HEK293 (cell line): ENCODE data around the gene TRMT1.

Experiments
- CTCF ChIA-PET: fragments of 350-600 bp; formaldehyde crosslinking; extraction: SDS; loops from one replicate; lab custom pipeline; 2021; ENCODE audit warnings: antibody characterized with exemption; lab: Yijun Ruan, JAX
- POLR2A ChIA-PET: fragments of 300-600 bp; formaldehyde crosslinking; extraction: SDS; loops from one replicate; lab custom pipeline; 2020; ENCODE audit warnings: antibody characterized with exemption, inconsistent platforms; lab: Yijun Ruan, JAX
- H3K27ac ChIP-seq: fragments of 200-500 bp; sonication (Bioruptor generic); 2 replicates; pipeline ENCODE4 v1.5.1; 2014; ENCODE audit warnings: low read depth, low read length, control low read depth, inconsistent platforms; ENCODE audit errors: extremely low read depth
- H3K36me3 ChIP-seq, 2 experiments: fragments of 200-500 bp in 1 of 2; sonication (Bioruptor generic) in 1 of 2; 1 replicate in 1 of 2; 2 replicates in 1 of 2; pipeline ENCODE4 v1.5.1; 2014 to 2017; ENCODE audit warnings: inconsistent platforms in 2 of 2, low read length in 2 of 2; ENCODE audit not compliant: control insufficient read depth in 2 of 2, insufficient read depth in 1 of 2
- H3K4me1 ChIP-seq: fragments of 200-500 bp; sonication (Bioruptor generic); 2 replicates; pipeline ENCODE4 v1.5.1; 2014; ENCODE audit warnings: mild to moderate bottlenecking, low read length, inconsistent platforms; ENCODE audit not compliant: control insufficient read depth, insufficient read depth
- H3K4me3 ChIP-seq: 2 replicates; pipeline ENCODE4 v1.5.1; 2011; ENCODE audit warnings: low read depth, mild to moderate bottlenecking, control low read depth, low read length, moderate library complexity
- H3K9me3 ChIP-seq: fragments of 200-500 bp; sonication (Bioruptor generic); 2 replicates; pipeline ENCODE4 v1.5.1; 2014; ENCODE audit warnings: low read depth, low read length, inconsistent platforms; ENCODE audit not compliant: control insufficient read depth, insufficient read depth
- KLF10 ChIP-seq: fragments of 450-650 bp; IDR thresholded peaks from 2 replicates; pipeline ENCODE4 v1.5.1; 2018; ENCODE audit warnings: missing biosample characterization, mild to moderate bottlenecking, missing genetic modification characterization
- KLF17 ChIP-seq: fragments of 450-650 bp; formaldehyde crosslinking; IDR thresholded peaks from 2 replicates; pipeline ENCODE4 v1.5.1; 2016; ENCODE audit warnings: missing biosample characterization, missing genetic modification characterization
- PRDM1 ChIP-seq: fragments of 450-650 bp; formaldehyde crosslinking; IDR thresholded peaks from 2 replicates; pipeline ENCODE4; 2016; ENCODE audit warnings: missing biosample characterization, missing genetic modification characterization
- ZBTB17 ChIP-seq: fragments of 450-650 bp; formaldehyde crosslinking; IDR thresholded peaks from 2 replicates; pipeline ENCODE4 v1.5.1; 2016; ENCODE audit warnings: missing biosample characterization, missing genetic modification characterization
- ZBTB26 ChIP-seq: fragments of 450-650 bp; formaldehyde crosslinking; optimal IDR thresholded peaks from 2 replicates; pipeline ENCODE3; 2016; ENCODE audit warnings: missing biosample characterization, mild to moderate bottlenecking, missing genetic modification characterization
- ZNF10 ChIP-seq: fragments of 450-650 bp; formaldehyde crosslinking; IDR thresholded peaks from 2 replicates; pipeline ENCODE4 v1.5.1; 2017; ENCODE audit warnings: missing biosample characterization, missing genetic modification characterization
- ZNF18 ChIP-seq: fragments of 450-650 bp; formaldehyde crosslinking; IDR thresholded peaks from 2 replicates; pipeline ENCODE4 v1.5.1; 2016; ENCODE audit warnings: missing biosample characterization, missing genetic modification characterization
- ZNF223 ChIP-seq: fragments of 450-650 bp; formaldehyde crosslinking; IDR thresholded peaks from 2 replicates; pipeline ENCODE4 v1.5.1; 2016; ENCODE audit warnings: missing biosample characterization, missing genetic modification characterization
- ZNF23 ChIP-seq: fragments of 450-650 bp; formaldehyde crosslinking; IDR thresholded peaks from 2 replicates; pipeline ENCODE4 v1.5.1; 2016; ENCODE audit warnings: missing biosample characterization, missing genetic modification characterization, borderline replicate concordance
- ZNF416 ChIP-seq: fragments of 450-650 bp; formaldehyde crosslinking; IDR thresholded peaks from 2 replicates; pipeline ENCODE4 v1.5.1; 2016; ENCODE audit warnings: missing biosample characterization, missing genetic modification characterization
- ZNF449 ChIP-seq: fragments of 450-650 bp; formaldehyde crosslinking; IDR thresholded peaks from 2 replicates; pipeline ENCODE4 v1.5.1; 2017; ENCODE audit warnings: missing biosample characterization, mild to moderate bottlenecking, missing genetic modification characterization, moderate library complexity
- ZNF580 ChIP-seq: fragments of 450-650 bp; formaldehyde crosslinking; IDR thresholded peaks from 2 replicates; pipeline ENCODE4 v1.5.1; 2016; ENCODE audit warnings: missing biosample characterization, missing genetic modification characterization
- ZNF621 ChIP-seq: fragments of 450-650 bp; formaldehyde crosslinking; IDR thresholded peaks from 2 replicates; pipeline ENCODE4 v1.5.1; 2017; ENCODE audit warnings: missing biosample characterization, missing genetic modification characterization
- ZNF623 ChIP-seq: fragments of 450-650 bp; formaldehyde crosslinking; IDR thresholded peaks from 2 replicates; pipeline ENCODE4 v1.5.1; 2016; ENCODE audit warnings: missing biosample characterization, missing genetic modification characterization
- ZNF692 ChIP-seq: fragments of 450-650 bp; formaldehyde crosslinking; IDR thresholded peaks from 2 replicates; pipeline ENCODE4 v1.5.1; 2016; ENCODE audit warnings: missing biosample characterization, missing genetic modification characterization
- ZNF747 ChIP-seq: fragments of 450-650 bp; formaldehyde crosslinking; IDR thresholded peaks from 2 replicates; pipeline ENCODE4 v1.5.1; 2016; ENCODE audit warnings: missing biosample characterization, missing genetic modification characterization
- ZNF791 ChIP-seq: fragments of 450-650 bp; formaldehyde crosslinking; IDR thresholded peaks from 2 replicates; pipeline ENCODE4 v1.5.1; 2016; ENCODE audit warnings: missing biosample characterization, missing genetic modification characterization
- ZSCAN16 ChIP-seq: fragments of 450-650 bp; formaldehyde crosslinking; IDR thresholded peaks from 2 replicates; pipeline ENCODE4 v1.5.1; 2016; ENCODE audit warnings: missing biosample characterization, missing genetic modification characterization
- ZSCAN23 ChIP-seq: fragments of 450-650 bp; formaldehyde crosslinking; IDR thresholded peaks from 2 replicates; pipeline ENCODE4 v1.5.1; 2016; ENCODE audit warnings: missing biosample characterization, missing genetic modification characterization
- ZXDB ChIP-seq: fragments of 450-650 bp; formaldehyde crosslinking; IDR thresholded peaks from 2 replicates; pipeline ENCODE4 v1.5.1; 2016; ENCODE audit warnings: missing biosample characterization, missing genetic modification characterization

The TRMT1 gene

GRCh38 chr19:13132471-13133180, 16.1 kb upstream of the TRMT1 start:
- H3K36me3 ChIP-seq = peaks cover 7 to 55% of the 10 kb centered on the region in 2 experiments; a peak in 2 of 3 replicates
- H3K4me3 ChIP-seq = no peak overlapping the region
- no peak overlapping the region; the same call in 1 of the 2 replicates for H3K27ac ChIP-seq
- TF ChIP-seq ZNF10 (tag by site-specific recombination) = no peak
- 0 out of 2 replicates have a peak, but pooled peaks have one; percentile 22 for TF ChIP-seq PRDM1
- TF ChIP-seq ZNF449 (tag by site-specific recombination) = no peak
- TF ChIP-seq ZBTB26 (tag by site-specific recombination) = no peak
- no peak for TF ChIP-seq KLF10 (tag by site-specific recombination)
- TF ChIP-seq ZNF623 (tag by site-specific recombination) = peak; percentile 86
- no peak for TF ChIP-seq ZSCAN16
- TF ChIP-seq ZXDB (tag by site-specific recombination) = no peak
- H3K9me3 ChIP-seq = no peaks in the 10 kb centered on the region
- CTCF ChIA-PET = interaction anchor here (0.6 to 1.6 kb wide), 3 partner anchors 10 to 1826 kb away, joined by 3 to 5 read pairs (median 3); no protein-coding TSS in a partner anchor
- no peaks in the 10 kb centered on the region for H3K4me1 ChIP-seq
- POLR2A ChIA-PET = interaction anchor here (0.7 to 1.5 kb wide), 4 partner anchors 9 to 27 kb away, joined by 3 to 6 read pairs (median 4); partner anchors contain the start of genes IER2 and STX10

GRCh38 chr19:13130886-13131490, 14.4 kb upstream of the TRMT1 start:
- Histone ChIP-seq H3K4me3 (no peak overlapping the region), H3K4me1 (no peaks in the 10 kb centered on the region), H3K27ac (no peak overlapping the region), H3K36me3 (peaks cover 11 to 47% of the 10 kb centered on the region in 2 experiments; a peak in 2 of 3 replicates), H3K9me3 (no peaks in the 10 kb centered on the region)
- POLR2A ChIA-PET = interaction anchor here (1.0 to 1.6 kb wide), 5 partner anchors 8 to 193 kb away, joined by 3 to 6 read pairs (median 4); no protein-coding TSS in a partner anchor
- TF ChIP-seq KLF17 (tag by site-specific recombination) (0 out of 2 replicates have a peak, but pooled peaks have one; percentile 16), ZNF223 (tag by site-specific recombination) (no peak), ZNF692 (tag by site-specific recombination) (peak; percentile 60; the same call in 1 of the 2 replicates), ZNF580 (tag by site-specific recombination) (0 out of 2 replicates have a peak, but pooled peaks have one; percentile 16)
- CTCF ChIA-PET = interaction anchor here (0.9 kb wide), 1 partner anchor 63 kb away, joined by 4 read pairs; no protein-coding TSS in a partner anchor

- CTCF ChIA-PET = interaction anchor here (0.7 to 1.3 kb wide), 2 partner anchors 152 to 159 kb away, joined by 3 read pairs; no protein-coding TSS in a partner anchor
- Histone ChIP-seq H3K36me3 (peaks cover 9 to 38% of the 10 kb centered on the region in 2 experiments; a peak in 2 of 3 replicates), H3K4me1 (no peaks in the 10 kb centered on the region), H3K4me3 (no peak overlapping the region), H3K27ac (no peak overlapping the region), H3K9me3 (no peaks in the 10 kb centered on the region)
- POLR2A ChIA-PET = interaction anchor here (0.7 to 1.3 kb wide), 4 partner anchors 11 to 23 kb away, joined by 3 to 4 read pairs (median 4); partner anchors contain the start of gene NACC1
- TF ChIP-seq ZNF621 (tag by site-specific recombination) (no peak), ZNF416 (tag by site-specific recombination) (no peak), ZNF747 (no peak), ZSCAN23 (no peak), ZNF791 (tag by site-specific recombination) (no peak), ZBTB17 (tag by site-specific recombination) (no peak), ZNF18 (no peak), ZNF23 (tag by site-specific recombination) (no peak)
These were observed 12.8 kb upstream of the TRMT1 start for GRCh38 chr19:13129384-13129783.
